ENCODE measurements around the gene NR5A1. TPM values are rescaled to one million over a fixed set of nuclear protein-coding genes. Genes with fewer than 3 reads are reported as not detected.
A peak's percentile ranks its signal among the peaks of the same experiment; 100 is the strongest.

The NR5A1 gene
- polyA plus RNA-seq, 4 donors, result 0.01 to 0.27 (median 0.16) TPM

DNA sequence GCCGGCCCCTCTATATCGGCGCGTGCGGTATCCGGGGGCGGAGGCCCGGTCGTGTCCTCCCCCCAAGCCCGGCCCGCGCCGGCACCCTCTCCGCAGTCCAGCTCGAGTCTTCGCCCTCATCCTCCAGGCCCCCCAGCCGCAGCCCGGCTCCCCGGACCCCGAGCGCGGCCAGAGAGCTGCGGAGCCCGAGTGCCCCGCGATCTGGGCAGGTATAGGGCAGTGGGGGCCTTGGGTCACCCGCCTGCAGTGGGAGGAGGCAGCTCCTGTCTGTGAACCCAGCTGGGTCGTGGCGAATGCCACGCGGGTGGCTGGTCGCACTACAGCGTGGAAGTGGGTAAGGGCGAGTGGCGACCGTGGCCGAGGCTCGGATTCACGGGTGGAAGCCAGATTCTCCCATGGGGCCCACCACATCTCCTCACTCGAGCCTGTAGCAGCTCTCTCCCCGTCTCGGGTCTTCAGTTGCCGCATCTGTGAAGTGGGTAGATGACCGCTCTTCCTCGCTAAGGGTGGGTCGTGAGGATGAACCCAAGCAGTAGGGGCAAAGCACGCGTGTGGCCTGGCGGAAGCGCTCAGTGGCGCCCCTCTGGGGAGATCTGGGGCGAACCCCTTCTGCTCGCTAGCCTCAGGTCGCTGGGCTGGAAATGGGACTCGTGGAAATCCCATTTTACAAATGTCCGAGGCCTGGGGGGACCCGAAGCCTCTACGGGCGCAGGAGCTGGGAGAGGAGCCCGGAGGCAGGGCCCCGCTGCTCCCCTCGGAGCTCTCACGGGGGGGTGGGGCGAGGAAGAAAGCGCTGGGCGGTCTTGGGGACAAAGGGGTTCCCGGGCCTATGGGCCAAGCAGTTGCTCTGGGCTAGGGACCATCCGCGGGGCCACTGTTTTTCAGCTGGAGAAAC is 1.9 kb downstream of the NR5A1 start:
- Histone ChIP-seq H3K4me3 (ENCODE audit: low read depth in 1 of 3, low read length in 3 of 3) (peak overlapping the region in 1 of 3 donors; percentile 32), H3K36me3 (ENCODE audit: control insufficient read depth in 3 of 3, insufficient read depth in 2 of 3, low read depth in 1 of 3, low read length in 3 of 3) (no peaks in the 10 kb centered on the region), H3K27ac (ENCODE audit: low read depth in 1 of 3, low read length in 2 of 3) (no peak overlapping the region), H3K9me3 (ENCODE audit: control insufficient read depth in 2 of 2, insufficient read depth in 1 of 2, low read depth in 1 of 2, low read length in 1 of 2) (no peaks in the 10 kb centered on the region), H3K27me3 (ENCODE audit: control insufficient read depth in 3 of 3, insufficient read depth in 3 of 3, low read length in 3 of 3) (peaks cover 10 to 67% (median 36%) of the 10 kb centered on the region in 3 donors), H3K4me1 (ENCODE audit: control insufficient read depth in 3 of 3, insufficient read depth in 2 of 3, low read depth in 1 of 3, low read length in 2 of 3) (peaks cover 0 to 5% (median 0%) of the 10 kb centered on the region in 3 donors)
- DNase-seq (peak in 1 of 2 donors; percentile 24), FAIRE-seq (no peak)
- 28 to 38% (median 33%) methylated on average over 58 to 69 of the region's 69 CpGs for WGBS, 3 donors

DNA sequence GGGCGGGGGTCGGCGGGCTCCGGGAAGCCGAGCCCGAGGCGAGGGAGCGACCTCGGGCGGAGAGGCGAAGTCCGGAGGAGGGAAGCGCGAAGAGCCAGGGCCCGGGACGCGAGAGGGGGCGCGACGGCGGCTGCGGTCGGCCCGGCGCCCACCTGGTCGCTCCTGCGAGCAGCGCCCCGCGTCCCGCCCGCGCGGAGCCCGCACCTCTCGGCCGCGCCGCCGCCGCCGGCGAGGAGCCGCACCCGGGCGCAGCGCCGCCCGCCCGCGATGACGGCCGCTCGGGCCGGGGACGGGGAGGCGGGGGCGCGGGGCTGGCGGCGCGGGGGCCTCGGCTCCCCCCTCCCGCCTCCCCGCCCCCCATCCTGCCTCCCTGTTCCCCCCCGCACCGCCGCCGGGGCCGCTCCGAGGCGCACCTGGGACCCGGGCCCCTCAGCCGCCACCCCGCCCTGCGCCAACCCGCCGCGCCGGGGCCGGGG is 2.6 kb downstream of the NR5A1 start:
- no peaks in the 10 kb centered on the region for H3K9me3 ChIP-seq (ENCODE audit: control insufficient read depth in 2 of 2, insufficient read depth in 1 of 2, low read depth in 1 of 2, low read length in 1 of 2)
- peak overlapping the region in 1 of 3 donors; percentile 32 for H3K4me3 ChIP-seq (ENCODE audit: low read depth in 1 of 3, low read length in 3 of 3)
- FAIRE-seq, result no peak
- H3K27ac ChIP-seq (ENCODE audit: low read depth in 1 of 3, low read length in 2 of 3), result no peak overlapping the region
- no peaks in the 10 kb centered on the region for H3K36me3 ChIP-seq (ENCODE audit: control insufficient read depth in 3 of 3, insufficient read depth in 2 of 3, low read depth in 1 of 3, low read length in 3 of 3)
- peaks cover 0 to 5% (median 0%) of the 10 kb centered on the region in 3 donors for H3K4me1 ChIP-seq (ENCODE audit: control insufficient read depth in 3 of 3, insufficient read depth in 2 of 3, low read depth in 1 of 3, low read length in 2 of 3)
- DNase-seq, result no peak
- H3K27me3 ChIP-seq (ENCODE audit: control insufficient read depth in 3 of 3, insufficient read depth in 3 of 3, low read length in 3 of 3), result peaks cover 10 to 72% (median 36%) of the 10 kb centered on the region in 3 donors
- 1% methylated on average over 38 to 81 of the region's 81 CpGs; no CpG with 5 or more reads in 1 of the 3 donors for WGBS, 3 donors

DNA sequence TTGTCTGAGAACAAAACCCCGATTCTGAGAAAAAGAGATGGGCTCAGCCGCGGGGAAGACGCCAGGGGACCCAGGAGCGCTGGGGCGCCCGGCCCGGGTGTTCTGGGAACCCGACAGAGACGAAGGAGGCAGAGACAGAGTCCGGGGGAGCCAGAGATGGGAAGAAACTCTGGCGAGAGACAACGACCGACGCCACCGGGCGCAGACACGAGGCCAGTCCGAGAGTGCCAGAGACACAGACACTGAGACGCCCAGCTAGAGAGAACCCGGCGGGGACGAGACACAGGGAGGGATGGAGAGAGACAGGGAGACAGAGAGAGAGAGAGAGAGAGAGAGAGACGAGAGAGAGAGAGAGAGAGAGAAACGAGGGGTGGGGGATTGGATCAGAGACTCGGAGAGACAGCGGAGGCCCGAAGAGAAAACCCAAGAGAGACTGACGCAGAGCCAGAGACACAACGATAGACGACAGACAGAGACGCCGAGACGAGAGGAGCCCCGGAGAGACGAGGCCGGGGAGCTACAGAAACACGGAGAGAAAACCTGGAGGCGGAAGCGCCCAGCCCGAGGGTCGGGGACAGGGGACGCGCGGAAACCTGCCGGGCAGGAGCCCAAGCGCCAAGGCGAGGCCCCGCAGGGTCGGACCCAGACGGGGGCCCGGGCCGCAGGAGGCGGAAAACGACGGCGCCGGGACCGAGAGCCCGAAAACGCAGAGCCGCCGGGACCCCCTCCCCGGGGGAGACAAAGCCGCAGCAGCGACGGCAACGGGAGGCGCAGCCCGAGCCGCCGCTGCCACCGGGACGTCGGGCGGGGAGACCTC is 3.3 kb downstream of the NR5A1 start:
- WGBS, 3 donors, result 3 to 4% (median 3%) methylated on average over 67 to 76 of the region's 76 CpGs
- no peak for FAIRE-seq

GRCh38 chr9:124502711-124503702 is 4.2 kb downstream of the NR5A1 start:
- H3K27me3 ChIP-seq (ENCODE audit: control insufficient read depth in 3 of 3, insufficient read depth in 3 of 3, low read length in 3 of 3), result peaks cover 10 to 77% (median 36%) of the 10 kb centered on the region in 3 donors
- no peak overlapping the region for H3K4me3 ChIP-seq (ENCODE audit: low read depth in 1 of 3, low read length in 3 of 3)
- H3K27ac ChIP-seq (ENCODE audit: low read depth in 1 of 3, low read length in 2 of 3), result no peak overlapping the region
- 11 to 18% (median 12%) methylated on average over 88 to 96 of the region's 96 CpGs for WGBS, 3 donors
- peak in 1 of 2 donors; percentile 38 for DNase-seq
- FAIRE-seq, result no peak
- peaks cover 0 to 5% (median 0%) of the 10 kb centered on the region in 3 donors for H3K4me1 ChIP-seq (ENCODE audit: control insufficient read depth in 3 of 3, insufficient read depth in 2 of 3, low read depth in 1 of 3, low read length in 2 of 3)
- no peaks in the 10 kb centered on the region for H3K36me3 ChIP-seq (ENCODE audit: control insufficient read depth in 3 of 3, insufficient read depth in 2 of 3, low read depth in 1 of 3, low read length in 3 of 3)
- H3K9me3 ChIP-seq (ENCODE audit: control insufficient read depth in 2 of 2, insufficient read depth in 1 of 2, low read depth in 1 of 2, low read length in 1 of 2), result no peaks in the 10 kb centered on the region

More for the DNA sequence above, 3.3 kb downstream of the NR5A1 start:
- Histone ChIP-seq H3K27me3 (ENCODE audit: control insufficient read depth in 3 of 3, insufficient read depth in 3 of 3, low read length in 3 of 3) (peaks cover 10 to 74% (median 36%) of the 10 kb centered on the region in 3 donors), H3K9me3 (ENCODE audit: control insufficient read depth in 2 of 2, insufficient read depth in 1 of 2, low read depth in 1 of 2, low read length in 1 of 2) (no peaks in the 10 kb centered on the region), H3K36me3 (ENCODE audit: control insufficient read depth in 3 of 3, insufficient read depth in 2 of 3, low read depth in 1 of 3, low read length in 3 of 3) (no peaks in the 10 kb centered on the region), H3K27ac (ENCODE audit: low read depth in 1 of 3, low read length in 2 of 3) (no peak overlapping the region), H3K4me1 (ENCODE audit: control insufficient read depth in 3 of 3, insufficient read depth in 2 of 3, low read depth in 1 of 3, low read length in 2 of 3) (peaks cover 0 to 5% (median 0%) of the 10 kb centered on the region in 3 donors), H3K4me3 (ENCODE audit: low read depth in 1 of 3, low read length in 3 of 3) (peak overlapping the region in 1 of 3 donors; percentile 32)
- DNase-seq, result peak in 1 of 2 donors; percentile 32

DNA sequence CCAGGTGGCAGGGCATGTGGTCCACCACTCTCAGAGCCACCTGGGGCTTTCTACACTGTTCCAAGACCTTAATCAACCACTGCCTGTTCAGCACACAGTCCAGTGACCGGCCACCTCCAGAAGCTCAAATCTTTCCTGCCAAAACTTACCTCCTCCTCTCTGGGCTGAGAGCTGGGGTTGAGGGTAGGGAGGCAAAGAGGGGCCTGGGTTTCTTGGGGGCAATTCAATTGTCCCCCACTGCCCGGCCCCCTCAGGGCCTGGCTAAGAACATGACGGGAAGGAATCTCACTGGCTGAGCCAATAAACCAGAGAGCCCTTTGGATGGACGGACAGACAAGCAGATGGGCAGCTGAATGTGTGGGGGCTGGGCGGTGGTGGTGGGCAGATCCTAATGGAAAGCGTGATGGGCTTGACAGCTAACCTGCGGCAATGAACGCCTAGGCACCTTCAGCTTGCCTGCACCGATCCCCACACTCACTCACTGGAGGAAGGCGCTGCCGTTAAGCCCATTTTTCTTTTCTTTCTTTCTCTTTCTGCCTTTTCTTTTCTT is 5.4 kb downstream of the NR5A1 start:
- FAIRE-seq (no peak), DNase-seq (no peak)
- no peak overlapping the region for H3K27ac ChIP-seq (ENCODE audit: low read depth in 1 of 3, low read length in 2 of 3)
- WGBS, 3 donors, result 62 to 70% (median 66%) methylated on average over 10 to 11 of the region's 11 CpGs
- H3K9me3 ChIP-seq (ENCODE audit: control insufficient read depth in 2 of 2, insufficient read depth in 1 of 2, low read depth in 1 of 2, low read length in 1 of 2), result no peaks in the 10 kb centered on the region
- no peak overlapping the region for H3K4me3 ChIP-seq (ENCODE audit: low read depth in 1 of 3, low read length in 3 of 3)
- peaks cover 0 to 5% (median 0%) of the 10 kb centered on the region in 3 donors for H3K4me1 ChIP-seq (ENCODE audit: control insufficient read depth in 3 of 3, insufficient read depth in 2 of 3, low read depth in 1 of 3, low read length in 2 of 3)
- peaks cover 10 to 74% (median 36%) of the 10 kb centered on the region in 3 donors for H3K27me3 ChIP-seq (ENCODE audit: control insufficient read depth in 3 of 3, insufficient read depth in 3 of 3, low read length in 3 of 3)
- no peaks in the 10 kb centered on the region for H3K36me3 ChIP-seq (ENCODE audit: control insufficient read depth in 3 of 3, insufficient read depth in 2 of 3, low read depth in 1 of 3, low read length in 3 of 3)

DNA sequence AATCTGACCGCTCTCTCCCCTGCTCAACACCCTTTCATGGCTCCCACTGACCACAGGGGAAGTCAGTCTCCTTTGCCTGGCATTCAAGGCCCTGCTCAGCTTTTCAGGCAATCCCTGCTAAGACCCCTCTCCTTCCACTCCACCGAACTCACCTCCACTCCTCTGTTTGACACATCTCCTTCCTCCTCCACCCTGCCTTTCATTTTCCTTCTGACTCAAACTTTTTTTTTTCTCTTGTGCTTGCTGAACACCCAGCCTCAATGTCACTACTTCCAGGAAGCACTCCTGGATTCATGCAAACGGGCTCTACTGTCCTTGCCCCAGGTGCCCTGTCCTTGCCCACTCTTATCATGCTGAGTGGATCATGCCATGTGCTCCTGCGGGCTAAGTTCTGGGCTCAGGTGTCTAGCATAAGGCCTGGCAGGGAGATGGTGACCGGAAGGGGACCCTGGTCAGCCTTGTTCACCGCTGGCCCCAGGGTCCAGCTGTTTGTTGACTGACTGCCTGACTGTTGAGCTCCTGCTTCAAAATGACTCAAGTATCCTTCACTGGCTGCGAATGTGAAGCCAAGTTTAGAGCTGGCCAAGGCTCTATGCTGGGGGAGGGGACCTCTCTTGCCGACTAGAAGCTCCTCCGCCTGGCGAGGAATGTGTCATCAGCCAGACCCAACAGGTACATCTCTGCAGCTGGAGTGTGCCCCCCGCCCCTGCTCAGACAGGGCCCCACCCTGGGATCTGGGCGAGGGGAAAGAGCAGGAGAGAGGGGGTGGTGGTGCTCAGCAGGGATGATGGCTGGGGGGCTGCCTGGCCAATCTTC is 6.2 kb downstream of the NR5A1 start:
- H3K4me3 ChIP-seq (ENCODE audit: low read depth in 1 of 3, low read length in 3 of 3), result no peak overlapping the region
- WGBS, 3 donors, result 46 to 62% (median 60%) methylated on average over 12 of the region's 12 CpGs
- DNase-seq, result no peak
- H3K36me3 ChIP-seq (ENCODE audit: control insufficient read depth in 3 of 3, insufficient read depth in 2 of 3, low read depth in 1 of 3, low read length in 3 of 3), result no peaks in the 10 kb centered on the region
- no peak for FAIRE-seq
- no peaks in the 10 kb centered on the region for H3K9me3 ChIP-seq (ENCODE audit: control insufficient read depth in 2 of 2, insufficient read depth in 1 of 2, low read depth in 1 of 2, low read length in 1 of 2)
- H3K27me3 ChIP-seq (ENCODE audit: control insufficient read depth in 3 of 3, insufficient read depth in 3 of 3, low read length in 3 of 3), result peaks cover 10 to 73% (median 34%) of the 10 kb centered on the region in 3 donors
- peaks cover 0 to 5% (median 0%) of the 10 kb centered on the region in 3 donors for H3K4me1 ChIP-seq (ENCODE audit: control insufficient read depth in 3 of 3, insufficient read depth in 2 of 3, low read depth in 1 of 3, low read length in 2 of 3)
- no peak overlapping the region for H3K27ac ChIP-seq (ENCODE audit: low read depth in 1 of 3, low read length in 2 of 3)

All from small intestine (tissue), 7 donors.